H1 (cell line): ENCODE results near the gene SLC22A23. TPM values are rescaled to one million over a fixed set of nuclear protein-coding genes. Genes with fewer than 3 reads are reported as not detected.

Experiments
- CTCF ChIA-PET: fragments of 300-600 bp; sonication (Branson Sonifier 250); formaldehyde crosslinking; loops from one replicate; lab custom pipeline; 2021; ENCODE audit not compliant: partially characterized antibody; lab: Charles Lee
- POLR2A ChIA-PET: fragments of 300-600 bp; sonication (Branson Sonifier 250); formaldehyde crosslinking; loops from one replicate; lab custom pipeline; 2021; ENCODE audit warnings: inconsistent platforms; ENCODE audit not compliant: partially characterized antibody; lab: Charles Lee
- DNase-seq, 2 experiments: peaks; one replicate each; pipeline versions ENCODE4 v3.0.0 to v3.0.0-alpha.2; 2010 to 2022; ENCODE audit warnings: low spot score in 2 of 2, low read depth in 1 of 2, mixed read lengths in 1 of 2
- FAIRE-seq: peaks from 2 replicates; lab custom pipeline; 2011; peaks lifted over from hg19 to GRCh38; lab: Jason Lieb, UNC
- H2AFZ ChIP-seq: 2 replicates; pipeline ENCODE4 v1.8.1; 2012; ENCODE audit warnings: low read length, inconsistent platforms
- H2AK5ac ChIP-seq: 2 replicates; pipeline ENCODE4 v1.6.1; 2013; ENCODE audit warnings: low read depth, low read length
- H2BK120ac ChIP-seq: replicated peaks from 2 replicates; pipeline ENCODE3; 2013; ENCODE audit warnings: low read depth, low read length, inconsistent platforms
- H2BK12ac ChIP-seq: 2 replicates; pipeline ENCODE4 v1.6.1; 2013; ENCODE audit warnings: low read depth, low read length
- H2BK15ac ChIP-seq: 2 replicates; pipeline ENCODE4 v1.6.1; 2013; ENCODE audit warnings: low read length
- H2BK20ac ChIP-seq: 2 replicates; pipeline ENCODE4 v1.6.1; 2013; ENCODE audit warnings: low read length
- H2BK5ac ChIP-seq: 2 replicates; pipeline ENCODE4 v1.6.1; 2013; ENCODE audit warnings: low read depth, low read length
- H3K14ac ChIP-seq: 2 replicates; pipeline ENCODE4 v1.6.1; 2013; ENCODE audit warnings: inconsistent platforms; ENCODE audit not compliant: insufficient read length
- H3K18ac ChIP-seq: 2 replicates; pipeline ENCODE4 v1.6.1; 2013; ENCODE audit warnings: low read length; ENCODE audit errors: extremely low read depth
- H3K23ac ChIP-seq: 2 replicates; pipeline ENCODE4 v1.6.1; 2013; ENCODE audit warnings: inconsistent platforms; ENCODE audit not compliant: insufficient read length
- H3K23me2 ChIP-seq: 2 replicates; pipeline ENCODE4 v1.6.1; 2013; ENCODE audit warnings: low read depth, low read length
- H3K27ac ChIP-seq: 2 replicates; pipeline ENCODE4 v1.6.1; 2011; ENCODE audit warnings: low read depth, low read length, inconsistent platforms
- H3K27me3 ChIP-seq, 4 experiments: replicated peaks in 1 of 4; 1 replicate in 1 of 4; 2 replicates in 3 of 4; pipeline versions ENCODE4 v1.6.1 to v1.8.1; 2011 to 2013; ENCODE audit warnings: low read length in 3 of 4, mild to moderate bottlenecking in 3 of 4, inconsistent platforms in 2 of 4, mixed read lengths in 2 of 4, moderate library complexity in 1 of 4; ENCODE audit not compliant: control insufficient read depth in 3 of 4, insufficient read depth in 3 of 4; ENCODE audit errors: extremely low read depth in 1 of 4
- H3K36me3 ChIP-seq, 4 experiments: 2 replicates each; pipeline versions ENCODE4 v1.6.1 to v1.8.1; 2011 to 2013; ENCODE audit warnings: mild to moderate bottlenecking in 4 of 4, low read length in 3 of 4, moderate library complexity in 2 of 4, control low read depth in 1 of 4, inconsistent platforms in 1 of 4; ENCODE audit not compliant: insufficient read depth in 4 of 4, control insufficient read depth in 2 of 4
- H3K4ac ChIP-seq: replicated peaks from 2 replicates; pipeline ENCODE3; 2013; ENCODE audit warnings: low read length, low read depth, mixed read lengths, inconsistent platforms; ENCODE audit not compliant: insufficient read length
- H3K4me1 ChIP-seq, 4 experiments: replicated peaks in 1 of 4; 1 replicate in 1 of 4; 2 replicates in 3 of 4; pipeline versions ENCODE4 v1.6.1 to v1.8.1; 2011 to 2013; ENCODE audit warnings: low read length in 3 of 4, inconsistent platforms in 2 of 4, mixed read lengths in 1 of 4; ENCODE audit not compliant: insufficient read depth in 4 of 4, control insufficient read depth in 3 of 4
- H3K4me2 ChIP-seq, 2 experiments: 2 replicates each; pipeline versions ENCODE4 v1.6.1 to v1.8.1; 2011 to 2013; ENCODE audit warnings: low read depth in 2 of 2, low read length in 2 of 2, control low read depth in 1 of 2, inconsistent platforms in 1 of 2, mild to moderate bottlenecking in 1 of 2; ENCODE audit not compliant: insufficient read depth in 1 of 2
- H3K4me3 ChIP-seq, 4 experiments: fragments of 200-600, 300-600 bp in 1 of 4; sonication (generic), shearing (Covaris generic), sonication (Bioruptor Twin) in 1 of 4; 2 replicates each; pipeline versions ENCODE4 v1.5.1 to v1.8.1; 2011 to 2016; ENCODE audit warnings: low read length in 4 of 4, low read depth in 3 of 4, control low read depth in 2 of 4, inconsistent platforms in 2 of 4, mild to moderate bottlenecking in 2 of 4, mixed read lengths in 1 of 4, moderate library complexity in 1 of 4; ENCODE audit not compliant: insufficient read depth in 2 of 4; ENCODE audit errors: extremely low read depth in 1 of 4
- H3K56ac ChIP-seq: replicated peaks from 2 replicates; pipeline ENCODE3; 2013; ENCODE audit warnings: low read depth, mild to moderate bottlenecking, mixed read lengths, low read length, inconsistent platforms; ENCODE audit not compliant: insufficient read length
- H3K79me1 ChIP-seq: 2 replicates; pipeline ENCODE4 v1.6.1; 2013; ENCODE audit warnings: low read depth, low read length, control low read depth
- H3K79me2 ChIP-seq, 2 experiments: 2 replicates each; pipeline versions ENCODE4 v1.6.1 to v1.8.1; 2012 to 2013; ENCODE audit warnings: low read length in 2 of 2, mild to moderate bottlenecking in 2 of 2, inconsistent platforms in 1 of 2; ENCODE audit not compliant: insufficient read depth in 2 of 2, control insufficient read depth in 1 of 2
- H3K9ac ChIP-seq, 4 experiments: replicated peaks in 1 of 4; 1 replicate in 1 of 4; 2 replicates in 3 of 4; pipeline versions ENCODE4 v1.6.1 to v1.8.1; 2011 to 2013; ENCODE audit warnings: low read depth in 3 of 4, low read length in 3 of 4, control low read depth in 2 of 4, mild to moderate bottlenecking in 2 of 4, moderate library complexity in 2 of 4, inconsistent platforms in 1 of 4; ENCODE audit errors: extremely low read depth in 1 of 4
- H3K9me3 ChIP-seq, 2 experiments: 2 replicates each; pipeline versions ENCODE4 v1.6.1 to v1.8.1; 2012 to 2013; ENCODE audit warnings: mild to moderate bottlenecking in 2 of 2, moderate library complexity in 2 of 2, control low read depth in 1 of 2, inconsistent platforms in 1 of 2, low read depth in 1 of 2, low read length in 1 of 2, mixed read lengths in 1 of 2; ENCODE audit not compliant: insufficient read depth in 2 of 2
- H4K20me1 ChIP-seq, 2 experiments: replicated peaks in 1 of 2; 2 replicates each; pipeline versions ENCODE3 to v1.8.1; 2011 to 2013; ENCODE audit warnings: inconsistent platforms in 2 of 2, low read length in 2 of 2, mild to moderate bottlenecking in 1 of 2; ENCODE audit not compliant: insufficient read depth in 2 of 2, control insufficient read depth in 1 of 2
- H4K5ac ChIP-seq: 2 replicates; pipeline ENCODE4 v1.6.1; 2013; ENCODE audit warnings: low read length, low read depth, mixed read lengths, inconsistent platforms; ENCODE audit not compliant: insufficient read length
- H4K8ac ChIP-seq: 2 replicates; pipeline ENCODE4 v1.8.0; 2013; ENCODE audit warnings: mild to moderate bottlenecking, moderate library complexity, low read length, inconsistent platforms; ENCODE audit not compliant: insufficient read depth; ENCODE audit errors: extremely low read depth
- H4K91ac ChIP-seq: replicated peaks from 2 replicates; pipeline ENCODE3; 2013; ENCODE audit warnings: low read length, mixed read lengths, inconsistent platforms; ENCODE audit not compliant: insufficient read length
- ASH2L ChIP-seq: fragments of 200-600, 300-600 bp; sonication (generic); IDR thresholded peaks from one replicate; pipeline ENCODE4 v1.7.1; 2017; ENCODE audit warnings: low read length
- CEBPB ChIP-seq: IDR thresholded peaks from 2 replicates; pipeline ENCODE4 v1.6.1; 2012; ENCODE audit warnings: low read depth, low read length
- CHD1 ChIP-seq: IDR thresholded peaks from 2 replicates; pipeline ENCODE4 v1.6.1; 2012; ENCODE audit warnings: low read depth, low read length, improper control_type of control experiment
- CTBP2 ChIP-seq: IDR thresholded peaks from 2 replicates; pipeline ENCODE4 v1.7.0; 2011; ENCODE audit warnings: borderline replicate concordance, mild to moderate bottlenecking, moderate library complexity, mixed read lengths, low read length; ENCODE audit not compliant: insufficient read depth, insufficient read length
- E2F6 ChIP-seq: IDR thresholded peaks from 2 replicates; pipeline ENCODE4 v1.6.1; 2012; ENCODE audit warnings: inconsistent platforms
- KDM1A ChIP-seq: fragments of 200-600, 300-600 bp; sonication (generic); IDR thresholded peaks from 2 replicates; pipeline ENCODE4 v1.7.1; 2016; ENCODE audit warnings: mild to moderate bottlenecking, low read length, borderline replicate concordance
- POLR2AphosphoS5 ChIP-seq: IDR thresholded peaks from 2 replicates; pipeline ENCODE4 v1.6.1; 2011; ENCODE audit warnings: low read depth, low read length
- SIN3A ChIP-seq, 2 experiments: IDR thresholded peaks in 1 of 2; conservative IDR thresholded peaks in 1 of 2; 2 replicates each; pipeline ENCODE4 v1.6.1; 2011 to 2012; ENCODE audit warnings: low read length in 2 of 2, improper control_type of control experiment in 1 of 2, low read depth in 1 of 2, mild to moderate bottlenecking in 1 of 2
- SP4 ChIP-seq: IDR thresholded peaks from 2 replicates; pipeline ENCODE4 v1.6.1; 2012; ENCODE audit warnings: low read length, inconsistent platforms
- TAF7 ChIP-seq: optimal IDR thresholded peaks from 2 replicates; pipeline ENCODE3; 2011; ENCODE audit warnings: low read depth, mild to moderate bottlenecking, inconsistent platforms, low read length, moderate library complexity, borderline replicate concordance
- WGBS, 2 experiments: shearing (Covaris generic) in 1 of 2; methylation state at CpG; one replicate each; pipeline versions ENCODE4 v1.1.6 to v1.1.7; 2013 to 2015; ENCODE audit warnings: low lambda C conversion rate in 2 of 2, mixed read lengths in 2 of 2, inconsistent platforms in 1 of 2, low coverage in 1 of 2, missing lambda C conversion rate in 1 of 2; ENCODE audit not compliant: insufficient replicate concordance in 2 of 2, insufficient coverage in 1 of 2, insufficient read length in 1 of 2; ENCODE audit errors: extremely low coverage in 1 of 2, missing lambda C conversion rate in 1 of 2; 5-methylcytosine and 5-hydroxymethylcytosine counted together
- polyA plus RNA-seq, 7 experiments: library from polyadenylated mRNA; depleted of rRNA in 3 of 7; stranded (reverse) in 5 of 7; unstranded in 2 of 7; fragments of >200 nt in 5 of 7; fragments of 200-250 nt in 2 of 7; gene quantifications; 1 replicate in 5 of 7; 2 replicates in 1 of 7; 4 replicates in 1 of 7; pipeline versions ENCODE4 v1.2.1 to v1.2.3, GENCODE V29; 2011 to 2013; ENCODE audit warnings: missing spikeins in 2 of 7, mixed read lengths in 2 of 7
- total RNA-seq: library from RNA; stranded (reverse); fragmentation: NEBNext Ultra II Directional; extraction: Animal tissue kit (Norgen Biotek cat#: 25700); gene quantifications from 2 replicates; pipeline ENCODE4 v1.2.1, GENCODE V29; 2021

Gene SLC22A23
- total and polyA plus RNA-seq, 2 of the 8 experiments (the other 6 are each of a cell fraction or from before 2014, with no cell fraction given), result 9.9 to 38.4 TPM

GRCh38 chr6:3321042-3321441 lies 135.8 kb downstream of the SLC22A23 start:
- Histone ChIP-seq H3K14ac (no peak overlapping the region), H2BK12ac (no peak overlapping the region), H3K27ac (no peak overlapping the region), H4K8ac (no peak overlapping the region), H3K9me3 (no peaks in the 10 kb centered on the region), H3K4me1 (no peaks in the 10 kb centered on the region), H4K20me1 (peaks cover 0 to 2% of the 10 kb centered on the region in 2 experiments), H3K36me3 (peaks cover 0 to 2% (median 0%) of the 10 kb centered on the region in 4 experiments; a peak in 1 of 8 replicates), H3K23me2 (no peaks in the 10 kb centered on the region), H3K56ac (no peak overlapping the region), H3K79me1 (peaks cover 2% of the 10 kb centered on the region), H3K4me2 (no peak overlapping the region), H2AK5ac (no peak overlapping the region), H3K4me3 (no peak overlapping the region), H2BK5ac (no peak overlapping the region), H2BK15ac (no peak overlapping the region), H3K79me2 (no peaks in the 10 kb centered on the region; a peak in 1 of 4 replicates), H3K23ac (no peak overlapping the region), H2AFZ (no peak overlapping the region), H4K5ac (no peak overlapping the region), H2BK120ac (no peak overlapping the region), H3K9ac (no peak overlapping the region), H2BK20ac (no peak overlapping the region), H3K27me3 (no peaks in the 10 kb centered on the region), H3K4ac (no peak overlapping the region), H3K18ac (no peak overlapping the region), H4K91ac (no peak overlapping the region)
- DNase-seq (no peak), FAIRE-seq (no peak)
- ChIA-PET POLR2A (no interaction called here), CTCF (interaction anchor here (1.2 to 2.8 kb wide), 5 partner anchors 9 to 411 kb away, joined by 3 to 10 read pairs (median 7); no protein-coding TSS in a partner anchor)
- TF ChIP-seq CHD1, result no peak
- no peak for TF ChIP-seq CEBPB
- no peak for TF ChIP-seq SP4
- TF ChIP-seq E2F6, result no peak
- TF ChIP-seq TAF7, result no peak
- TF ChIP-seq KDM1A, result no peak
- TF ChIP-seq CTBP2, result no peak
- TF ChIP-seq SIN3A (conservative IDR thresholded peaks at IDR 0.05 in 1 of 2, IDR thresholded peaks at IDR 0.05 in 1 of 2; ENCODE audit: low read depth in 1 of 2, low read length in 2 of 2), result no peak
- TF ChIP-seq ASH2L, result no peak
- no peak for TF ChIP-seq POLR2AphosphoS5
- 83% methylated on average over 11 of the region's 11 CpGs; no CpG with 5 or more reads in 1 of the 2 experiments for WGBS, 2 experiments
